ENCODE measurements around the gene PKIG. TPM values are rescaled to one million over a fixed set of nuclear protein-coding genes. Genes with fewer than 3 reads are reported as not detected.

The PKIG gene
- total RNA-seq, 1 donor from 2014 or later = 239 TPM

- DNase-seq (ENCODE audit: extremely low read depth, low read depth, low spot score) = no peak
Measured at GRCh38 chr20:44637042-44637441, 54.7 kb downstream of the PKIG start.

DNA sequence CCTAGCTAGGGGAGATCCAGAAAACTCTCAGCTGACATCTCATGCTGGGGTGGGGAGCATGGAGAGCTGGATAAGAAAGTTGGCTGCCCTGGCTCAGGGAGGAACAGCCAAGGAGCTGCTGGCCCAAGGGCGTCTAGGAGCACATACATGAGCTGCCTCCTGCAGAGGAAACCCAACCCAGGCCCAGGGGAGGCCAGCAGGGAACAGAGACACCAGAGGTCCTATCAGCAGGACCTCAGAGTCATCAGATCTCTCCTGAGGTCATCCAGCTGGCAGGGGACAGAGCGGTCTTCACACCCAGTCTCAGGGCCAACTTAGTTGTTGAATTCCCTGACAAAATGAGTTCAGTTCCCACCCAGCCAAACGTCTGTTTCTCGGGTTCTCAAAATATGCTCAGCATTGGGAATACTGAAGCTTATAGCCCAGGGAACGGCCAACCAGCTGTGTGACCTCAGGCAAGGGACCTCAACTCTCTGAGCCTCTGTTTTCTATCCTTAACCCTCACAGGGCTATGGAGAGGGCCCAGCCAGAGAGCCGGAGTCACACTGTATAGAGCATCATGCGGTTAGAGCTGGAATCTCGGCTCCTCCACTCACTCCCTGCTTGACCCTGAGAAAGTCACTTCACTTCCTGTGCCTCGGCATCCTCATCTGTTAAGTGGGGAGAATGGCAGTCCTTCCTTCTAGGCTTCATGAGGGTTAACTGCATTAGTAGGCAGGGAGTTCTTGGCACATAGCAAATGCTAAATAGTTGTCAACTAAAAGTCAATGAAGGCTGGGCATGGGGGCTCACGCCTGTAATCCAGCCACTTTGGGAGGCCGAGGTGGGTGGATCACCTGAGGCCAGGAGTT, 55.4 kb downstream of the PKIG start:
- no peak for DNase-seq (ENCODE audit: extremely low read depth, low read depth, low spot score)

- no peak for DNase-seq (ENCODE audit: extremely low read depth, low read depth, low spot score)
Measured at GRCh38 chr20:44640522-44640921, 58.1 kb downstream of the PKIG start.

DNA sequence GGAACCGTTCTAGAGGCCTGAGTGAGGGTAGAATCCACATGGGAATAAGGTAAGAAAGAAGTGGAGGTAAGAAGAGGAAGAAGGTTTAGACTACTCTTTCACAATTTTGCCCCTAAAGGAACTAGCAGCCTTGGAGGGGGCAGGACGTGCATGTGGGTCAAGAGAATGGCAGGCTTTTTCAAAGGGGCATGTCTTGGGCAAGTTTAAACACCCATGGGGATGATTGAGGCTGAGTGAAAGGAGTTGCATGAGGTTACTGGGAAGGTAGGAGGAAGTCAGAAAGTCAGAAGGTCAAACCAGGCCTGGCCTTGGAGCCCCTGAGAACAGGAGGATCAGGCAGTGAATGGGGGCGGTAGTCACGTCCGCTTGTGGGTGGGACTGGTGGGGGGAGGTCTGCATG, 58.9 kb downstream of the PKIG start:
- DNase-seq (ENCODE audit: extremely low read depth, low read depth, low spot score) = no peak

- DNase-seq (ENCODE audit: extremely low read depth, low read depth, low spot score) = peak; percentile 85
Measured at GRCh38 chr20:44642203-44643153, 60.1 kb downstream of the PKIG start.

DNA sequence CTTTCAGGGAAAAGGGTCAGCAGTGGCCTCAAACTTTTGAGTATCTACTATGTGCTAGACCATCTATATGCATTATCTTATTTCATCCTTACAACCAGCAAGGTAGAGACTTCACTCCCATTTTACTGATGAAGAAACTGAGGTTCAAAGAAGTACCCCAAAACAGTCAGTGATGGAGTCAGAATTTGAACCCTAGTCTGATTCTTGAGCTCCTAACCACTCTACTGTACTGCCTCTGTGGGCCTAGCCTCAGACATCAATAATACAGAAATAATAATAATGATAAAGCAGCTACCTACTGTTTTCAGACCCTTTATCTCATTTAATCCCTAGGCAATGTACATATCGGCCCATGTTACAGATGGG, 60.8 kb downstream of the PKIG start:
- no peak for DNase-seq (ENCODE audit: extremely low read depth, low read depth, low spot score)

DNA sequence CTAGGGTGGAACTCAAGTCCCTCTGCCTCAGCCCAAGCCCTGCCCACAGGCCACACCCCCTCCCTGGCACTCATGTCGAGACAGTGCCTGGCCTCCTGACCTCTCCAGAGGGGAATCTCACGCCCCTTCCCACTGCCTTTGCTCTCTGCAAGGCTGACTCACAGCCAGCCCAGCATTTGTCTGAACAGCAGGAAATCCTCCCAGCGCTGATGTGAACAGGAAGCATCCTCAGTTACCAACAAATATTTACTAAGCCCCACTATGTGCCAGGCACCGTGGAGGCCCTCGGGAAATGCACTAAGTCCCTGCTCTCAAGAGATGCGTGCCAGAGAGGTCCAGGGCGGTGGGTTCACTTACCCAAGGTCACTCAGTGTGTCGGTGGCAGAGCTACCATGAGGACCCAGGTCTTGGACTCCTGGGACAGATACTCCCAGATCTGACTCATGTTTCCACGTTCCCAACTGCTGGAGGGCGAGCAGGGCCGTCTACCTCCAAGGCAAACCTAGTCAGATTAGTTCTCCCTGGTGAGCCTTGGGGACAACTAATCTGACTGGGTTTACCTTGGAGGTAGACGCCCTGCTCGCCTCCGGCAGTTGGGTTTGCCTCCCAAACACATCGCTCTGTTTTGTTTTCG, 61.3 kb downstream of the PKIG start:
- DNase-seq (ENCODE audit: extremely low read depth, low read depth, low spot score) = peak; percentile 98

DNA sequence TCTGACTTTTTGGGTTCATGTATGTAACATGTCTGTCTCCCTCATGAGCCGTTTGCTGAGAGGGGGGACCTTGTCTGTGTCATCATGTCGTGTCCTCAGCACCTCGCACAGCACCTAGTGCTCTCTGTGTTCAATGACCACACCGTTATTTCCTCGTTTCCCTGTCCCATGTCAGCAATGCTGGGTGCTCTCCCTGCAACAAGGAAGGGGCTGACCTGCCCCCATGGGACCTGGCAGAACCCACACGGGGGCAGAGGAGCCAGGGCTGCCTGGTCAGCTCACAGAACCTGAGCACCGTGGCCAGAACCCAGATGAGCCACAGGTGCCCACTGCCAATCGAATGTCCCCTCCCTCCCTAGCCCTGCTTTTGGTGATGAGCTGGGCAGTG, 61.8 kb downstream of the PKIG start:
- no peak for DNase-seq (ENCODE audit: extremely low read depth, low read depth, low spot score)

- DNase-seq (ENCODE audit: extremely low read depth, low read depth, low spot score) = no peak
Measured at GRCh38 chr20:44644667-44645131, 62.3 kb downstream of the PKIG start.

DNA sequence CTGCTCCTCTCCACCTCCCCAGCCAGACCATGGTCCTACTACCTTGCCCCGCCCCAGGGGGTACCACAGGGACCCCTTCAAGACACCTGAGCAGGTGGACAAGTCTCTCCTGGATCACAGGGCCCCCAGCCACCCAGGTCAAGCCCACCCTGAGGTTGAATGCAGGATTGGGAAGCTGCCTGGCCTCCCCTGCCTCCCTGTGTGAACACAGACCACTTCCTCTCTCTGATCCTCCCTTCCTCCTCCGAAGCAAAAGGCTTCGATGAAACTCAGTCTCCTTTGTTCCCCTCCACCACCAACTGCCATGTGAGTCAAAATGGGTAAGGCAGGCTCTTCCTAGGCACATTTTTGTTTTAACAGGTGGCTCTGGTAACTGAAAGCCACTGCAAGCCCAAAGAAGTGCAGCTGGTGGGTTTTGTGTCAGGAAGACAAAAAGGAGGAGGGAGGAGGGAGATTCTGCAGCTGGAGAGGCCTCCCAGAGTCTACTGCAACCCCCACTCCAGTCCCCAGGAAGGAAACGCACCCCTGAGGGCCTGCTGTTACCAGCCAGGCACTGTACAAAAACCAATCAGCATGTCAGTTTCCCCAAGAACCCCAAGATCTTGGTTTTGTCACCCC, 63.8 kb downstream of the PKIG start:
- DNase-seq (ENCODE audit: extremely low read depth, low read depth, low spot score) = no peak

DNA sequence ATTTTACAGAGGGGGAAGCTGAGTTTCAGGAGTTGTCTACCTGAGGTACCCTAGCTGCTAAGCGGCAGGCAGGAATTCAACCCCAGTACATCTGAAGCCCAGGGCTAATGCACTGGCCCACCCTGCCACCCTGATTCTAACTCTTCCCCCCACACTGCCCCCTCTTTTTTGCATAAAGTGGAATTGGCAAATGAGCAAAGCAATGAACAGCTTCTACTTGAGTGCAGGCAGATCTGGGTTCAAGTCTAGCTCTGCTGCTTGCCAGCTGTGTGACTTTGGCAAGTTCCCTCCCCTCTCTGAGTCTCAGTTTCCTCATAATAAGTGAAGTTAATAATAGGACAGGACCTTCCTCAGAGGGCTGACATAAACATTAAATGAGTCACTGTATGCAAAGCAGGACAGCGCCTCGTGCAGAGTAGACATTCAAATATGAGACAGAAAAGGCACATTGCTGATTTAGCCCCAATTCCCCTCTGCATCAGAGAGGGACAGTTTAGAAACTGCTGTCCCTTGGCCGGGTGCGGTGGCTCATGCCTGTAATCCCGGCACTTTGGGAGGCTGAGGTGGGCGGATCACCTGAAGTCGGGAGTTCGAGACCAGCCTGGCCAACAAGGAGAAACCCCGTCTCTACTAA, 64.4 kb downstream of the PKIG start:
- DNase-seq (ENCODE audit: extremely low read depth, low read depth, low spot score) = no peak

DNA sequence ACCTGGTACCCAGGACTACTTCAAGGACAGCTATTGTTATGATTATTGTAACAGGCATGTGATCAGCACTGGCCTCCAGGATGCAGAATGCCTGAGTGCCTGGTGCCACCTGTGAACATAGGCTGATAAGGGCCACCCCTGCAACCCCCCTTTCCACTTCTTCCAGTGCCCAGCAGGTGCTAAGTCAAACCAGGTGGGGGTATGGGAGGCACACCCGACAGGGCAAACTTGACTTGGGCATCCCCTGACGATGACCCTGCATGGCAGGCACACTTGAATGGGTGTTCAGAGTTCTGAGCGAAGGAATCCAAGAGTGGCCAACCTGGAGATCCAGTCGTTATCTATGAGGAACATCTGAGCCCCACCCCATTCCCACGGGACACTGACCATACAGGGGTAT, 65.7 kb downstream of the PKIG start:
- no peak for DNase-seq (ENCODE audit: extremely low read depth, low read depth, low spot score)

- no peak for DNase-seq (ENCODE audit: extremely low read depth, low read depth, low spot score)
Measured at GRCh38 chr20:44648579-44648978, 66.2 kb downstream of the PKIG start.

DNA sequence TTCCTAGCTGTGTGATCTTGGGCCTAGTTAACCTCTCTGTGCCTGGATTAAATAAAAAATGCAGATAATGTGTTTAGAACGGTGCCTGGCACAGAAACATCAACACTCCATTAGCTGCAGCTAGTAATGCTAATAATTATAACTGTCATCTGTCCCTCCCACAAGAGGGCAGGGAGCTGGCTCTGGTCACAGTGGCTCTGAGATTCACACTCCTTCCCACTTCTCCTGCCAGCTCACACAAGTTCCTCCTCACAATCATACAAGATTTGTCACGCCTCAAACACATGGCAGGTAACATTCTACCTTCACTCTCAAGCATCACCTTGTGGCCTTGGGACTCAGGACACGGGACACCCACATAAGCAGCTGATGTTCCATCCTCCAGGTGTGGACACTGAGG, 66.7 kb downstream of the PKIG start:
- no peak for DNase-seq (ENCODE audit: extremely low read depth, low read depth, low spot score)

DNA sequence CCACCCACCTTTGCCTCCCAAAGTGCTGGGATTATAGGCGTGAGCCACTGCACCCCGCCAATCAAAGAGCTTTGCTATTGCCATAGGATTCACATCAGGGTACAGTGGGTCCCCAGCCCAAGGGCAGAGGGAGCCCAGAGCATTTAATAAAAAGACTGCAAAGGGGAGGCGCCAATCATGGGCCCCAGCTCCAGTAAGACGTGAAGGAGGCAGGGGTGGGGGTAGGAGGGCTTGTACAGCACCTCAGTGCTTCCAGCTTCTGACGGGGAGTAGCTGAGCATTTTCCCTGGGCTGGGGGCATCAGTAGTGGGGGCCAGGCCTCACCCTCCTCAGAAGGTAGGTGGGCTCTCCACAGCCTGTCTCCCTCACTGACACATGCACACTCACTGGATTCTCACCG, 67.6 kb downstream of the PKIG start:
- no peak for DNase-seq (ENCODE audit: extremely low read depth, low read depth, low spot score)

DNA sequence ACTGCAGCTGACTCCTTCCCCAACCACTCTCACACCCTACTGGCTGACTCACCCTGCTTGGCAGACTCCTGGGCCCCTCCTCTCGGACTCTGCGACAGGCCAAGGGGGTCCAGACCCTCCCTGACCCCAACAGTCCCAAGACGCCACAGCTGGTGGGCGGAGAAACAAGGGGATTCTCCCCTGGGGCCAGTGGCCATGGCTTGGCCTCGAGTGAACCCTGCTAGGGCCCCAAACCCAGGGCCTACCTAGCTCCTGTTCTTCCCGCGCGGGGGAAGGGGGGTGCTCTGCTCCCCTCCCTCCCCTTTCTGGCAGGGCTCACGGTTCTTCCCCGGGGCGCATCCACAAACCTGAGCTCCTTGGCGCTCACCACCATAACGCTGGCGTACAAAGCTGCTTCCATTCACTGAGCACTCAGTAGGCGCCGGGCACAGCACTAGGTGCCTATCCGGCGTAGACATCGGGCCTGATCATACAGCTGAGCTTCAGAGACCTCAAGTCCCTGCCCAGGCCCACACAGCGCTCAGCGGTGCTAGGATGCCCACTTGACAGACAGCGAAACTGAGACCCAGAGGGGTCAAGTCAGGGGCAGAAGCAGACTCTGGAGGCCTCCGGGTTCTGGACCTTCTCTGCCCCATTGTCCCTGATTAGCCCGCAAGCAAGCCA, 68.5 kb downstream of the PKIG start:
- DNase-seq (ENCODE audit: extremely low read depth, low read depth, low spot score) = no peak

DNA sequence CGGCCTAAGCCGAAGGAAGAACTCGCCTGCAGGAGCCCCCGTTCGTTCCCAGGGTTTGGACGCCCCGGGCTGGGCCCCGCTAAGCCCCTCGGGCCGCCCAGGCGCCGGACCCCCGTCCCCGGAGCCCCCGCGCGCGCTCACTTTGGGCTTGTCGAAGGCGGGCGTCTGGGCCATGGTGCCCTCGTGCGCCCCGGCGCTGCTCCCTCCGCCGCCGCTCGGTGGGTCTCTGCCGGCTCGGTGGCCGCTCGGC, 69.0 kb downstream of the PKIG start:
- DNase-seq (ENCODE audit: extremely low read depth, low read depth, low spot score) = no peak

DNA sequence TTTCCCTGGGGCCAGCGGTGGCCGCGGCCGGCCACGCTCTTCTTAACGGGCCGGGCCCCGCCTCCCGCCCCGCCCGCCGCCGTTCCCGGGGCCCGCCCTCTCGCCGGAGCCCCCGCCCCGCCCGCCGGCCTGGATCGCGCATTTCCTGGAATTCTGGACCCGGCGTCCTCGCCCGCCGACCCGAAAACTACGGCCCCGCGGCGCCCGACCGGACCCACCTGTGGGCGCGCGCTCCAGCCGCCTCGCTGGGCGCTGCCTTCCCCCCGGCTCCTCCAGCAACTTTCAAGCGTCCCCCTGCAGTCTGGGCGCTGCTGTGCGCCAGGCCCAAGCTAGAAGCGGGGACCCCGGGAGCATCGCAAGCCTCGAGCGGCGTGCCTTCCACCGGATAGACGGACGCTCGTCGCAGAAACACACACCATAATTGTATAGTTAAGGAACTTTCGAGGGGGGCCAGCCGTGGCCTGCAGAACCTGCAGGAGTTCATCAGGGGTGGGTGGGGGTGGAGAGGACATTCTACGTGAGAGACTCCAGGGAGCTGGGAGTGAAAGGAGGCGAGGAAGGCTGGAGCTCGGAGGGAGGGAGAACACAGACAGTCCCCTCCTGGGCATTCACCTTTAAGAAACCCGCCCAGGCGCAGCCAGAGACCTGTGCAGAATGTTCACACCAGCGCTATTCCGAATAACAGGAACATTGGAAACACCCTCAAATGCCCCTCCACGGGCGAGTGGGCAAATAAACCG, 69.5 kb downstream of the PKIG start, which contains the start of gene ADA:
Gene ADA (minus strand): TSS at position 16 of the 740 bp plus-strand sequence. CDS start 92 bp downstream, outside the sequence.
- no peak for DNase-seq (ENCODE audit: extremely low read depth, low read depth, low spot score)

GRCh38 chr20:44653546-44653945, 71.2 kb downstream of the PKIG start:
- no peak for DNase-seq (ENCODE audit: extremely low read depth, low read depth, low spot score)
